HT1080 (cell line): Measurements from ENCODE around the gene GALNT1. TPM values are rescaled to one million over a fixed set of nuclear protein-coding genes. Genes with fewer than 3 reads are reported as not detected.
"Not testable (repeated sequence)": the region's sequence is repeated elsewhere in the genome, so short reads cannot be mapped to it uniquely, and the experiment has no call there.

ENCODE experiments used
- DNase-seq: peaks from one replicate; pipeline ENCODE4 v3.0.0-alpha.2; 2015; ENCODE audit warnings: low read depth
- polyA plus RNA-seq, 2 experiments: library from polyadenylated mRNA; depleted of rRNA; stranded (reverse); fragments of >200 nt; gene quantifications; 2 replicates each; pipeline ENCODE4 v1.2.3, GENCODE V29; 2015
- total RNA-seq: library from RNA; depleted of rRNA; stranded (reverse); fragments of >200 nt; shearing (Covaris generic); gene quantifications from 2 replicates; pipeline ENCODE4 v1.2.3, GENCODE V29; 2014; rRNA removed

Gene GALNT1
- total RNA-seq, result 53.5 and 59.5 TPM in 2 replicates
- 76.4 and 91.3 TPM in 2 replicates for polyA plus RNA-seq (2015; cell fraction: cytosol; rRNA removed)
- 32.0 and 32.4 TPM in 2 replicates for polyA plus RNA-seq (2015; cell fraction: nucleus; rRNA removed)

GRCh38 chr18:35581546-35581897, at the start of gene GALNT1:
GALNT1 (plus strand) TSS chr18:35581740; CDS start chr18:35654663, 72,923 bp downstream.
- DNase-seq, result no peak

- no peak for DNase-seq
Observed at GRCh38 chr18:35533916-35534405, 47.6 kb upstream of the GALNT1 start.

- no peak for DNase-seq
Observed at GRCh38 chr18:35535297-35535696, 46.2 kb upstream of the GALNT1 start.

- DNase-seq, result no peak
Observed at GRCh38 chr18:35542356-35542755, 39.2 kb upstream of the GALNT1 start.

- no peak for DNase-seq
Observed at GRCh38 chr18:35547008-35547605, 34.4 kb upstream of the GALNT1 start.

GRCh38 chr18:35549564-35549963, 32.0 kb upstream of the GALNT1 start:
- no peak for DNase-seq

GRCh38 chr18:35553300-35553699, 28.2 kb upstream of the GALNT1 start:
- no peak for DNase-seq

GRCh38 chr18:35555538-35555937, 26.0 kb upstream of the GALNT1 start:
- DNase-seq, result not testable (repeated sequence)

- no peak for DNase-seq
Observed at GRCh38 chr18:35559867-35560266, 21.7 kb upstream of the GALNT1 start.

- DNase-seq, result no peak
Observed at GRCh38 chr18:35564795-35565453, 16.6 kb upstream of the GALNT1 start.

GRCh38 chr18:35566019-35566418, 15.5 kb upstream of the GALNT1 start:
- no peak for DNase-seq

- DNase-seq, result no peak
Observed at GRCh38 chr18:35570182-35570581, 11.4 kb upstream of the GALNT1 start.

- DNase-seq, result no peak
Observed at GRCh38 chr18:35571138-35571537, 10.4 kb upstream of the GALNT1 start.

GRCh38 chr18:35572644-35573043, 8.9 kb upstream of the GALNT1 start:
- DNase-seq, result no peak

GRCh38 chr18:35573531-35573930, 8.0 kb upstream of the GALNT1 start:
- no peak for DNase-seq

- not testable (repeated sequence) for DNase-seq
Observed at GRCh38 chr18:35576240-35576845, 5.2 kb upstream of the GALNT1 start.

GRCh38 chr18:35577045-35577848, 4.3 kb upstream of the GALNT1 start:
- DNase-seq, result no peak

- no peak for DNase-seq
Observed at GRCh38 chr18:35578481-35578880, 3.1 kb upstream of the GALNT1 start.

- DNase-seq, result no peak
Observed at GRCh38 chr18:35578936-35579335, 2.6 kb upstream of the GALNT1 start.

GRCh38 chr18:35580701-35581539, 620 bp upstream of the GALNT1 start:
- peak; percentile 34 for DNase-seq
